ENCODE data around the gene DCAF5. TPM values are rescaled to one million over a fixed set of nuclear protein-coding genes. Genes with fewer than 3 reads are reported as not detected.
"Not testable (repeated sequence)": the region's sequence is repeated elsewhere in the genome, so short reads cannot be mapped to it uniquely, and the experiment has no call there.

DCAF5 gene
- total RNA-seq, 1 experiment from 2014 or later, result 9.0 TPM

DNA sequence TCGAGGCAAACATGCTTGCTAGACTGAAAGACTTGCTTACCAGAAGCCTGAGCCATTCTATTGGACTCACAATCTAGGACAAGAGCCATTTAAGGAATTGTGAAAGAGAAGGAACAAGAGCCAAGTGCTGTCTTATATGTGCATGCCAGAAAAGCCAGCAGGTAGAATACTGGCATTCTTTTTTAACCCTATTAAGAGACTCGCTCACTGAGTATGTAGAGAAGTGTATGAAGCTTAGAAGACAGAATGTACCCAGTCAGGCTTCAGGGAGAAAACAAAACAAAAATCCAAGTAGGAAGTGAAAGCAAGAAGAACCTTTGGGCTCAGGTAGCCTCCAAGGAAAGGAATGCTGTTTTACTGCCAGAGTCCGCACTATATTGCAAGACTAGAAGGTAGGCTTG, 65.9 kb downstream of the DCAF5 start:
- DNase-seq (ENCODE audit: low read depth), result no peak
- in situ Hi-C loops (cut with HindIII; ENCODE audit: low pct_unique_long_range_greater_than_20kb, low sequenced_read_pairs), result no loop called here

DNA sequence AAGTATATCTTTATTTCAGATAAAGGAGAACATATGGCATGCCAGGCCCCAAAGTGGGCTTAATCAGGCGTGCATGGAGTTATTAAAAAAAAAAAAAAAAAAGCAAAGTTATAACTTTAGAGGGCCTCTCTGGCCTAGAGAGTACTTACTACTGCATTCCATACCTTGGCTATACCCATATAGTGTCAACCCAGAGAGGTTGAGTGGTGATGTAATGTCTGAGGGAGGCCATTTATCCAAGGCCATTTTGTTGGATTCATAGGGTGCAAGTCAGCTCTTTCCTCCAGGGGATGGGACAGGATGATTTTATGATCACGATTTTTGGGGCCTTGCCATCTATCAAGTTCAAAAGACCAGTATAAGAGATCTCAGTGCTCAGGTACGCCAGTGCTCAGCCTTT, 66.4 kb downstream of the DCAF5 start:
- DNase-seq (ENCODE audit: low read depth), result no peak
- in situ Hi-C loops (cut with HindIII; ENCODE audit: low pct_unique_long_range_greater_than_20kb, low sequenced_read_pairs), result no loop called here

DNA sequence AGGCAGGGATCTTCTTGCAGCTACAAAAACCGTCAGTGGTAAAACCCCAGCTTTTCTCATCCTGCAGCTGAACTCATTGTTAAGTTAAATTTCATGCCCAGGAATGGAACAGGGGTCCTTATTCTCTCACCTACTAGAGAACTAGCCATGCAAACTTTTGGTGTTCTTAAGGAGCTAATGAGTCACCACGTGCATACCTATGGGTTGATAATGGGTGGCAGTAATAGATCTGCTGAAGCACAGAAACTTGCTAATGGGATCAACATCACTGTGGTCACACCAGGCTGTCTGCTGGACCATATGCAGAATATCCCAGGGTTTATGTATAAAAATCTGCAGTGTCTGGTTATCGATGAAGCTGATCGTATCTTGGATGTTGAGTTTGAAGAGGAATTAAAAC, 68.9 kb downstream of the DCAF5 start:
- in situ Hi-C loops (cut with HindIII; ENCODE audit: low pct_unique_long_range_greater_than_20kb, low sequenced_read_pairs), result no loop called here
- DNase-seq (ENCODE audit: low read depth), result no peak

DNA sequence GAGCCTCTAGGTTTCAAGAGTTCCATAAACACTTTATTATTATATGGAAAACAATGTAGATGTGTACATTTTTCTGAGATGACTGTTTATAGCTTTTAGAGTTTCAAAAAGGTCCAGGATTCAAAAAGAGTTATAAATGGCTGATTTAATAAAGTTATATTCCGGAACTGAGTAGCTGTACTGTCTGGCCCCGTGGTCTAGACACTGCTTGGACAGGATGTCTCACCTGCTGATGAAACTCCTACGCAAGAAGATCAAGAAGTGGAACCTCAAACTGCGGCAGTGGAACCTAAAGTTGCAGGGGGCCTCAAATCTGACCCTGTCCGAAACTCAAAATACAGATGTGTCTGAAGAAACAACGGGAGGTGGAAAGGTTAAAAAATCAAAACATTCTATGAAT, 69.7 kb downstream of the DCAF5 start:
- no peak for DNase-seq (ENCODE audit: low read depth)
- in situ Hi-C loops (cut with HindIII; ENCODE audit: low pct_unique_long_range_greater_than_20kb, low sequenced_read_pairs), result no loop called here

DNA sequence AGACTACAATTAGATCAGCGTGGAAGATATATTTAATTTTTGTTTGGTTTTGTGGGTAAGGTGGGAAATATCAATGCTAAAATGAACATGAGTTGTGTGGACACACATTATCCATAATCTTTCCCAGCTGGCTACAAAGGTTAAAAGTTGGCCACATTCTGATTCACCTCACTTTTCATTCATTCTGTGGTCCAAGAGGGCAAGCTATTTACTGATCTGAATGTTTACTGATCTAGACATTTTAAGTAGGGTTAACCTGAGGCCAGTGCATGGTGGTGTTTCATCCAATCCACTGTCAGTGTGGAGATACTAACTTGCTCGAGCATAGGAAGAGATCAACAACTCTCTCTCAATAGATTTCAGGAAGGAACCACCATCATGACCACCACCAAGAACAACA, 71.6 kb downstream of the DCAF5 start:
- in situ Hi-C loops (cut with HindIII; ENCODE audit: low pct_unique_long_range_greater_than_20kb, low sequenced_read_pairs), result no loop called here
- DNase-seq (ENCODE audit: low read depth), result no peak

DNA sequence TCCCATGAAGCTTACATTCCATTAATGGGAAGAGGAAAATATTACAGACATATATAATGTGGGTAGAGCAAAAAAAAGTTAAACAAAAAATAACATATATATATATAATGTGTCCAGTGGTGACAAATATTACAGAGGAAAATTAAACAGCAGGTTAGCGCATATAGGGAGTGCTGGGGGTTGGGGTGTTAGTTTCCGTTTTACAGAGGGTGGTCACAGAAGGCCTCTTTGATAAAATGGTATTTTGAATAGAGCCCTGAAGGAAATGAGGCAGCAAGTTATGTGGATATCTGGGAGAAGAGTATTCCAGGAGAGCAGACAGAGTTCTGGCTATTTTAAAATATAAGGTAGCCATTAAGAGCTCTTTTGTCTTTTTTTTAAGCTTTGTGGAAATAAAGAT, 73.2 kb downstream of the DCAF5 start:
- in situ Hi-C loops (cut with HindIII; ENCODE audit: low pct_unique_long_range_greater_than_20kb, low sequenced_read_pairs), result no loop called here

DNA sequence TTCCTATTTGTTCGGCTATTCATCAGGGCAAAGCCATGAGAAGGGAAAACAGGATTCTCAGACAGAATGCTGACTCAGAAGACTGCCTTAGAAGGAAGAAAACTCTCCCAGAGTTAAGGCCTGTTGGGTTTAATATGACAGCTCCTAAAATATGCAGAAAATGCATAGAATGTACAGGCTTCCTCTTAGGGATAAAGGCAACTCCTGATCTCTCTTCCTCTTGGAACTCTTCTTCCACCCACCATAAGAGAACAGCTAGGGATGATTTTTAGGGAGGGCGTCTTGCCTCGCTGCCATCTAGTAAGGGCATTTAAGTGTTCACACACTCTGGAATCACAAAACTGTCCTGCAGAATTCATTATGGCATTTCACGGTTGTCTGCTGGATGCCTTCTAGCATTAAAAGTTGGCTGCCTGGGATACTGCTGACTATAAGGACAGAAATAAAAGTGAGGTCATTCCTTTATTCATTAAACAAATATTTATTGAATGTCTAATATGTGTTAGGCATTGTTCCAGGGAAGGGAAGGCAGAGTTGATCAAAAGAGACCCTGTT, 73.7 kb downstream of the DCAF5 start:
- peak; percentile 83 for DNase-seq (ENCODE audit: low read depth)
- in situ Hi-C loops (cut with HindIII; ENCODE audit: low pct_unique_long_range_greater_than_20kb, low sequenced_read_pairs), result no loop called here

More for the DNA sequence above, 73.2 kb downstream of the DCAF5 start:
- no peak for DNase-seq (ENCODE audit: low read depth)

DNA sequence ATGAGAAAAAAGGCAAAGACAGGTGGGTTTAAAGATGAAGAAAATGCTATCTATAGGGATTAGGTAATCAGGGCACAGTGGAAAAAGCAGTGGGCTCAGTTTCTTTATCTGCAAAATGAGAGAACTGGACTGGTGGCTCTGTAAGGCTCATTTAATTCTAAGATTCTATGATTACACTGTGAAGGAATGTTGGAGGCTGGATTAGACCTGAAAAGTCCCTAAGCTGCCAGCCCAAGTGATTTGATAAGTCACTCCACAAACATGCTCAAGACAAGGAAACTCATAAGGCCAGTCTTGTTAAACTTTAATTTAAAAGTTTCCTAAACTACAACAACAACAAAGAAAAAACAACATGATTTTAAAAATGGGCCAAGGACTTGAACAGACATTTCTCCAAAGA, 75.1 kb downstream of the DCAF5 start:
- in situ Hi-C loops (cut with HindIII; ENCODE audit: low pct_unique_long_range_greater_than_20kb, low sequenced_read_pairs), result no loop called here
- DNase-seq (ENCODE audit: low read depth), result peak; percentile 80

DNA sequence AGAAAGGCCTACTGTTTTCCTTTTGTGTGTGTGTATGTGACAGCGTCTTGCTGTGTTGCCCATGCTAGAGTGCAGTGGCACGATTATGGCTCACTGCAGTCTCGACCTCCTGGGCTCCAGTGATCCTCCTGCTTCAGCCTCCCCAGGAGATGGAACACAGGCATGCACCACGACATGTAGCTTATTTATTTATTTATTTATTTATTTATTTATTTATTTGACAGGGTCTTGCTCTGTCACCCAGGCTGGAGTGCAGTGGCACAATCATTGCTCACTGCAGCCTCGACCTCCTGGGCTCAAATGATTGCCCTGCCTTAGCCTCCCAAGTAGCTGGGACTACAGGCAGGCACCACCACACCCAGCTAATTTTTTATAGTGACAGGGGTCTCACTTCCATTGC, 75.7 kb downstream of the DCAF5 start:
- DNase-seq (ENCODE audit: low read depth); in situ Hi-C loops (cut with HindIII; ENCODE audit: low pct_unique_long_range_greater_than_20kb, low sequenced_read_pairs): not testable (repeated sequence)

DNA sequence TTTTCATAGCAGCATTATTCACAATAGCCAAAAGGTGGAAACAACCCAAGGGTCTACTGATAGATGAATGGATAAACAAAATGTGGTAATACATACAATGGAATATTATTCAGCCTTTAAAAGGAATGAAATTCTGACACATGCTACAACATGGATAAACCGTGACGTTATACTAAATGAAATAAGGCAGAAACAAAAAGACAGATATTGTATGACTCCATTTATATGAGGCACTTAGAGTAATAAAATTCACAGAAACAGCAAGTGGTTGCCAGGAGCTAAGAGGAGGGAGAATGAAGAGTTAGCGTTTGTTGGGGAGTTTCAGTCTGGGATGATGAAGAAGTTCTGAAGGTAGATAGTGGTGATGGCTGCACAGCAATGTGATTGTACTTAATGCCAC, 76.6 kb downstream of the DCAF5 start:
- in situ Hi-C loops (cut with HindIII; ENCODE audit: low pct_unique_long_range_greater_than_20kb, low sequenced_read_pairs), result no loop called here
- DNase-seq (ENCODE audit: low read depth), result no peak

DNA sequence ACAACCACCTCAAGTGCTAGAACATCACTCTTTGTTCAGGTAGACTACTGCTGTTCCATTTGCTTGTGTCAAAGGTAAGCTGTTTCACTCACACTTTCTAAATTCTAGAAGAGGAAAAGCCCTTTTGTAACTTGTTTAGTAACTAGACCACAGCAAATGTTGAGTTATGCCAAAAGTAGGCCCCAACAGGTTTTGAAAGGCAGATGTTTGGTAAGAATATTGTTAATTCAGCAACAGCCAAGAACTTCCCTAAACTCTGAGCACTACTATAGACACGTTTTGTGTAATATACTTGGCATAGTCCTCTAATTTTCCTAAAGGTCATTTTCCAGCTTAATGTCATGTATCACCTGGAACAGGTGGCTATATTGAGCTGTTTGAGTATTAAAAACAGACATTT, 79.0 kb downstream of the DCAF5 start:
- no peak for DNase-seq (ENCODE audit: low read depth)
- in situ Hi-C loops (cut with HindIII; ENCODE audit: low pct_unique_long_range_greater_than_20kb, low sequenced_read_pairs), result no loop called here

DNA sequence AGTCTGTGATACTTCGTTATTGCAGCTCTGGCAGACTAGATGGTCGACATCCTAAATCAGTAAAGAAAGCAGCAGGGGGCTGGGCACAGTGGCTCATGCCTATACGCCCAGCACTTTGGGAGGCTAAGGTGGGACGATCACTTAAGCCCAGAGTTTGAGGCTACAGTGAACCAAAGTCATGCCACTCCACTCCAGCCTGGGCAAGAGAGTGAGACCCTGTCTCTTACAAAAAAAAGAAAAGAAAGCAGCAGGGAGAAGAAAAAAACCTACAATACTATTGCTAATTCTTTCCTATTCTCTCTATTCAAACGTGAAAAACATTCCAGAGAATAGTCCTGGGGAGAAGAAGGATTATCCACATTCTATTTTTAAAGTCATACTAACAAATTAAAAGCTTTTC, 79.5 kb downstream of the DCAF5 start:
- DNase-seq (ENCODE audit: low read depth), result no peak
- in situ Hi-C loops (cut with HindIII; ENCODE audit: low pct_unique_long_range_greater_than_20kb, low sequenced_read_pairs), result no loop called here

DNA sequence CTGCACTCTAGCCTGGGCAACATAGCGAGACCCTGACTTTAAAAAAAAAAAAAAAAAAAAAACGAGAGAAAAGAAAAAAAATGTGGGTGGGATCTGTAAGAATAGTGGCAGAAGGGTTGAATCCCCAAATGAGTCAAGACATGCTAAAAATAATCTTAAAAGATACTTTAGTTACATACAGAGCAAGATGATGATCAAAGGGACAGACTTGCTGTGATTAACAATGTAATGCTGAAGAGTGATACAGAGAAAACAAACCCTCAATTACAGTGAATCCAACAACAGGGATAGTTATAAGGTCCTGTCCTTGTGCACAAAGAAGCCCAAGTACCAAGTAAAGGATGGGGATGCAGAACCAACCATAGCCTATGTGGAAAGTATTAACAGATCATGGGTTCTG, 80.3 kb downstream of the DCAF5 start:
- in situ Hi-C loops (cut with HindIII; ENCODE audit: low pct_unique_long_range_greater_than_20kb, low sequenced_read_pairs), result no loop called here
- DNase-seq (ENCODE audit: low read depth), result no peak

DNA sequence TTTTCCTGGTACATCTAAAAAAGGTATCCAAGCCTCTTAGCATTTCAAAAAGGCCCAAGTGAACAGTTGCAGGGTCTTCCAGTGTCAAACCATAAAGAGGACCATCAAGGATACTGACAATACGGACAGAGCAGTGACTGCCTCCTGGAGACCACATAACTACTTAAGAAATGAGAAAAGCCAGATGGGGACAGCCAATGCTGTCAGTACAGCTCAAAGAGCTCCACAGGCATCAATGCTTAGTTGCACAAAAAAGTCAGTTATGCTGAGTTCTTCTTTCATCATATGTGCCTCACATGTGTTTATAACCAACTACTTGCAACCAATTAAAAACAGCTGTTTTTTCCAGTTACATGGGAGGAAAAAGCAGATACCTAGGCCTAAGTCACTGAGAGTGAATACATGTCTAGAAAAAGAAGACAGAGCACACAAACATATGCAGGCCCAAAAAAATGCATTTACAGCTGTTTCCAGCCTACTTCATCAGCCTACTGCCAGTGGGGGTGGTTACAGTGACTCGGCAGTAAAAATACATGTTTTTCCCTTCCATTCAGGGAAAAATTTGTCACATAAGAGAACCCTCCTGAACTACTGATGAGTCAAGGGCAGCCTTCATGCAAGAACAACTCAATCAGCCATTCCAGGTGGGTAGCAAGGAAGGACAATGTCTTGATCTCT, 84.0 kb downstream of the DCAF5 start:
- in situ Hi-C loops (cut with HindIII; ENCODE audit: low pct_unique_long_range_greater_than_20kb, low sequenced_read_pairs), result no loop called here
- peak; percentile 49 for DNase-seq (ENCODE audit: low read depth)

DNA sequence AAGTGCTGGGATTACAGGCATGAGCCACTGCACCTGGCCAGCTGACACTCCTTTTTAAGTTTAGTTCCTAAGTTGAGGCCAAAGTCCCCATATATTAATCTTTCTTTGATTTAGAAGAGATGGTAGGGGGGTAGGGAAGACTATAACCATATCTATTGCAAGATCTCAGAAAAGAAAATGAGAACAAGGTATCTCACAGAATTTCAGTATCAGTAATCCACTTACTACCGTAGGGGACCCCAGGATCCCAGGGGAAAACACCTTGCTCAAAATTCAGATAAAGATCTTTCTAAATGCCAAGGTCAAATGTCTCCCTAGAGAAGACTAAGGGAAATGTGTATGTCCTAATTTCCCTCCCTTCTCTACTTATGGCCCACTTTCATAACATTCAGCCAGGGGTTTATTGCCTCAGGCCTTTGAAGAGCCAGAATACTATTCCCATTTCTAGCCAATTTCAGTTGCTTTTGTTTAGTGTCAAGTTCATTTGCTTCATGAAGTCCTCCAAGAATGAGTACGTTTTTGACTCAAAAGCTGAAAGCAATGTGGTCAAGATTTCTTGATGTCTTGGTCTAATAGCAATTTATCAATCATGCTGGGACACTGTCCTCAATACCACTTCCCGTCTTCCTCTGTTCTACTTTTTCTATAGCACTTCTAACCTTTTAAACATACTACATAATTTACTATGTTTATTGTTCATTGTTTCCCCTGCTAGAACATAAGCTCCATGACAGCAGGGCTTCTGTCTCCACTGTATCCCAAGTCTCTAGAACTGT, 86.3 kb downstream of the DCAF5 start:
- no peak for DNase-seq (ENCODE audit: low read depth)
- in situ Hi-C loops (cut with HindIII; ENCODE audit: low pct_unique_long_range_greater_than_20kb, low sequenced_read_pairs), result no loop called here

DNA sequence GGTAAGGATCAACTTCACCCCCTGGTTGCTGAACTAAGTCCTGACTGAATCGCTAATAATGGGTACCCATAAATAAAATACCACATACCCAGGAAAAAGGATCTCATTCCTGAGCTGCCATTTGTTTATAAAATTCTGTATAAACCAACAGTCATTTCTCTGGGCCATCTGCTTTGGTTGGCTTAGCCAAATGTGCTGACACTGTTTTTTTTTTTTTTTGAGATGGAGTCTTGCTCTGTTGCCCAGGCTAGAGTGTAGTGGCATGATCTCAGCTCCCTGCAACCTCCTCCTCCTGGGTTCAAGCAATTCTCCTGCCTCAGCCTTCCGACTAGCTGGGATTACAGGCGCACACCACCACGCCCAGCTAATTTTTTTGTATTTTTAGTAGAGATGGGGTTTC, 87.0 kb downstream of the DCAF5 start:
- DNase-seq (ENCODE audit: low read depth); in situ Hi-C loops (cut with HindIII; ENCODE audit: low pct_unique_long_range_greater_than_20kb, low sequenced_read_pairs): not testable (repeated sequence)

DNA sequence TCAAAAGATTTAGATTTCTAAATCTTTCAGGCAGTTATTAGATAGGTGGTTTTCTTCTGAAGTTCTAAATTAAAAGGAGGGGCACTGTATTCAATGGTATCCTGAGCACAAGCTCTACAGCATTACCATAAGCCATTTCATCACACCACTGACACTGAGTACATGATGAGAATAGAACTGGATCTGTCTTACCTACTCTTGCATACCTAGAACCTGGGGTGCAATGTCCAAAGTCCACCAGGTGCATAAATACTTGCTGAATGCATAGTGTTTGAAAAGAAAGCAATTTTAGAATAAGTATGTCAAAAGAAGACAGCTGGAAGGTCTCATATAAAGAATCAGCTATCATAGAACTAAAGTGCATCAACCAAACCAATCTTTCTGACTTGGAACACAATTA, 88.3 kb downstream of the DCAF5 start:
- no peak for DNase-seq (ENCODE audit: low read depth)
- in situ Hi-C loops (cut with HindIII; ENCODE audit: low pct_unique_long_range_greater_than_20kb, low sequenced_read_pairs), result no loop called here

DNA sequence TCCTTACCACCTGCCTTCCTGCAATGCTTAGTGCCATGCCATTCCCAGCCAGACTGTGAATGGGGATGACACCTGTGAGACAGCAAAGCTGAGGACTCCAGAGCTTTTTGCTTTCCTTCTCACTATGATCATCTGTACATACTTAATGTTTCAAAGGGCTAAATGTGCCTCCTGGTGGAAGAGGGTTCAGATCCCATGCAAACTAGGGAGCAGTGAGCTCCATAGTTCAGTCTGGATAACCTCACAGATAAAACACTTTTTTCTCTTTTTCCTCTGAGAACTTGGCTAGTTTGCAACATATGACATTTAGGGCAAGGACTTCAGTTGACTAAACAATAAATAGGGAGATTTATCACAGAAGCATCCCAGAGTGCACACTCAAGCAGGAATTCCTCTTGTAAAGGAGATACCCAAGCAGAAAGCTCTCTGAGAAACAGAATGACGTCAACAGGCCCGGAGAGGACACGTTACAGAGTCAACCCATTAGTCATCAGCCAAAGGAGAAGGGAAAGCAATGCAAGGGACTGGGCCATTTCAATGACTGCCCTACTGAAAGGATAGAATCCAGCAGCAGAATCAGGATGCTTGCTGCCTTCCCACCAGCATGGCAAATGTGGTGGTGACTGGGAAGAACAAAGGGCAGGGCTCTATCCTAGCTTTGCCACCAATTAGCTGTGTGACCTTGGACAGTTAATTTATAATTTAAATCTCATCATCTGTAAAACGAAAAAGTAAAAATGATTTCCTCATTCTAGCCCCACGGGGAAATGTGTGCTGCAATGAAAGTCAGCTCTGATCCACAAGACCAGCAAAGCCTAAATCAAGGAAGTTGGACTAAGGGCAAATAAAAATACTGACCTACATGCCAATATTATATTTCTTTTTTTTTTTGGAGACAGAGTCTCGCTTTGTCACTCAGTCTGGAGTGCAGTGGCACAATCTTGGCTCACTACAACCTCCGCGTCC, 93.0 kb downstream of the DCAF5 start:
- in situ Hi-C loops (cut with HindIII; ENCODE audit: low pct_unique_long_range_greater_than_20kb, low sequenced_read_pairs), result no loop called here
- peak; percentile 78 for DNase-seq (ENCODE audit: low read depth)

All from Caki2 (cell line).